HCT116 (cell line): ENCODE data around the gene KIAA0232. TPM values are rescaled to one million over a fixed set of nuclear protein-coding genes. Genes with fewer than 3 reads are reported as not detected.
A peak's percentile ranks its signal among the peaks of the same experiment; 100 is the strongest.

Experiments used
- ATAC-seq: fragments of 200-7000 bp; cut with Tn5 transposase; 2 replicates; pipeline ENCODE4 v1.9.1; 2020; ENCODE audit warnings: mild to moderate bottlenecking, moderate library complexity
- BruUV-seq: library from RNA; stranded (reverse); fragments of 400-500 nt; replicated peaks from 2 replicates; lab custom pipeline; 2021; lab: Mats Ljungman, UMichigan
- CTCF ChIA-PET: fragments of 300-600 bp; sonication (Branson Sonifier 250); formaldehyde crosslinking; loops from one replicate; lab custom pipeline; 2021; ENCODE audit warnings: antibody characterized with exemption; lab: Charles Lee
- POLR2A ChIA-PET: fragments of 300-600, 350-600 bp; sonication (Branson Sonifier 250); formaldehyde crosslinking; loops from one replicate; lab custom pipeline; 2021; ENCODE audit warnings: antibody characterized with exemption; lab: Charles Lee
- RAD21 ChIA-PET, 2 experiments: fragments of 300-600 bp; sonication (Branson Sonifier 250); formaldehyde crosslinking; loops; one replicate each; lab custom pipeline; 2023; ENCODE audit warnings: low total read pairs in 2 of 2; ENCODE audit not compliant: uncharacterized antibody in 2 of 2, unreplicated experiment in 2 of 2, low non-redundant PET in 1 of 2; lab: Charles Lee
- DNase-seq: peaks from one replicate; pipeline ENCODE4 v3.0.0-alpha.2; 2010; ENCODE audit warnings: low read depth, low spot score
- H2AFZ ChIP-seq: fragments of 200-600 bp; shearing (Covaris generic), sonication (generic); 2 replicates; pipeline ENCODE4 v1.6.1; 2017; ENCODE audit warnings: low read depth, mixed run types, mixed read lengths, antibody characterized with exemption, low read length; ENCODE audit not compliant: poor library complexity, severe bottlenecking
- H3K27ac ChIP-seq: 2 replicates; pipeline ENCODE4 v1.5.1; 2012; ENCODE audit warnings: low read depth, low read length
- H3K27me3 ChIP-seq: fragments of 200-600 bp; sonication (generic); 2 replicates; pipeline ENCODE4 v1.6.1; 2016; ENCODE audit warnings: mixed run types, low read length, mixed read lengths; ENCODE audit not compliant: insufficient read depth
- H3K36me3 ChIP-seq, 2 experiments: fragments of 200-500 bp in 1 of 2; fragments of 200-600 bp in 1 of 2; sonication (Bioruptor generic) in 1 of 2; sonication (generic) in 1 of 2; 2 replicates each; pipeline versions ENCODE4 v1.5.1 to v1.6.1; 2014 to 2016; ENCODE audit warnings: low read length in 2 of 2, inconsistent platforms in 1 of 2, mixed read lengths in 1 of 2, mixed run types in 1 of 2; ENCODE audit not compliant: insufficient read depth in 2 of 2, control insufficient read depth in 1 of 2
- H3K4me1 ChIP-seq, 2 experiments: fragments of 200-600 bp in 1 of 2; sonication (generic) in 1 of 2; 2 replicates each; pipeline versions ENCODE4 v1.5.1 to v1.6.1; 2012 to 2017; ENCODE audit warnings: low read length in 2 of 2, inconsistent platforms in 1 of 2, mild to moderate bottlenecking in 1 of 2, mixed read lengths in 1 of 2, mixed run types in 1 of 2, moderate library complexity in 1 of 2; ENCODE audit not compliant: insufficient read depth in 2 of 2, control insufficient read depth in 1 of 2
- H3K4me2 ChIP-seq: fragments of 200-600 bp; sonication (generic); 2 replicates; pipeline ENCODE4 v1.6.1; 2017; ENCODE audit warnings: mixed run types, low read length, mixed read lengths
- H3K4me3 ChIP-seq, 2 experiments: fragments of 200-600 bp in 1 of 2; sonication (generic) in 1 of 2; replicated peaks in 1 of 2; 2 replicates each; pipeline ENCODE4 v1.5.1; 2011 to 2016; ENCODE audit warnings: low read length in 2 of 2, control low read depth in 1 of 2, low read depth in 1 of 2, mild to moderate bottlenecking in 1 of 2, mixed read lengths in 1 of 2, mixed run types in 1 of 2
- H3K79me2 ChIP-seq: fragments of 200-600 bp; sonication (generic); 2 replicates; pipeline ENCODE4 v1.6.1; 2017; ENCODE audit warnings: mild to moderate bottlenecking, mixed run types, low read length, moderate library complexity, mixed read lengths; ENCODE audit not compliant: insufficient read depth
- H3K9ac ChIP-seq: fragments of 200-600 bp; sonication (generic); 2 replicates; pipeline ENCODE4 v1.6.1; 2016; ENCODE audit warnings: low read length, mixed read lengths
- H3K9me2 ChIP-seq: fragments of 200-600 bp; sonication (generic), shearing (Covaris generic); 2 replicates; pipeline ENCODE4 v1.6.1; 2017; ENCODE audit warnings: mixed run types, mild to moderate bottlenecking, moderate library complexity; ENCODE audit not compliant: insufficient read depth
- H3K9me3 ChIP-seq, 2 experiments: fragments of 200-500 bp in 1 of 2; fragments of 200-600 bp in 1 of 2; sonication (Bioruptor generic) in 1 of 2; sonication (generic) in 1 of 2; 2 replicates each; pipeline ENCODE4 v1.6.1; 2014 to 2017; ENCODE audit warnings: low read length in 2 of 2, mixed read lengths in 2 of 2, inconsistent platforms in 1 of 2, low read depth in 1 of 2, mild to moderate bottlenecking in 1 of 2, mixed run types in 1 of 2, moderate library complexity in 1 of 2; ENCODE audit not compliant: control insufficient read depth in 1 of 2, insufficient read depth in 1 of 2
- H4K20me1 ChIP-seq: fragments of 200-600 bp; sonication (generic), shearing (Covaris generic); 2 replicates; pipeline ENCODE4 v1.6.1; 2017; ENCODE audit warnings: mixed run types, mild to moderate bottlenecking, moderate library complexity; ENCODE audit not compliant: insufficient read depth
- ATF3 ChIP-seq: IDR thresholded peaks from 2 replicates; pipeline ENCODE4 v1.6.1; 2012
- CEBPB ChIP-seq: IDR thresholded peaks from 2 replicates; pipeline ENCODE4 v1.6.1; 2012; ENCODE audit warnings: low read depth
- EGR1 ChIP-seq: IDR thresholded peaks from 2 replicates; pipeline ENCODE4 v1.6.1; 2012; ENCODE audit warnings: low read depth
- EZH2phosphoT487 ChIP-seq: fragments of 200-600 bp; IDR thresholded peaks from 2 replicates; pipeline ENCODE4 v1.6.1; 2018; ENCODE audit warnings: antibody characterized with exemption, borderline replicate concordance
- FOSL1 ChIP-seq: IDR thresholded peaks from 2 replicates; pipeline ENCODE4 v1.6.1; 2012; ENCODE audit warnings: low read depth
- JUND ChIP-seq: IDR thresholded peaks from 2 replicates; pipeline ENCODE4 v1.6.1; 2012
- MAX ChIP-seq: IDR thresholded peaks from 2 replicates; pipeline ENCODE4 v1.6.1; 2012
- POLR2AphosphoS5 ChIP-seq: IDR thresholded peaks from 2 replicates; pipeline ENCODE4 v1.6.1; 2011; ENCODE audit warnings: mild to moderate bottlenecking, low read depth, low read length, moderate library complexity
- RAD21 ChIP-seq: IDR thresholded peaks from 2 replicates; pipeline ENCODE4 v1.6.1; 2012; ENCODE audit warnings: low read depth, mild to moderate bottlenecking
- REST ChIP-seq: IDR thresholded peaks from 2 replicates; pipeline ENCODE4 v1.6.1; 2012; ENCODE audit warnings: low read depth
- SIN3A ChIP-seq: IDR thresholded peaks from 2 replicates; pipeline ENCODE4 v1.6.1; 2012; ENCODE audit warnings: low read depth
- SRF ChIP-seq: IDR thresholded peaks from 2 replicates; pipeline ENCODE4 v1.6.1; 2012; ENCODE audit warnings: low read depth
- YY1 ChIP-seq: IDR thresholded peaks from 2 replicates; pipeline ENCODE4 v1.6.1; 2011; ENCODE audit warnings: low read length, low read depth, moderate library complexity, mild to moderate bottlenecking; ENCODE audit not compliant: insufficient replicate concordance; ENCODE audit errors: extremely low read depth
- ZBTB33 ChIP-seq: IDR thresholded peaks from 2 replicates; pipeline ENCODE4 v1.6.1; 2011; ENCODE audit warnings: mild to moderate bottlenecking, low read length, moderate library complexity; ENCODE audit not compliant: insufficient replicate concordance; ENCODE audit errors: extremely low read depth
- ZFX ChIP-seq: fragments of 450-650 bp; IDR thresholded peaks from 2 replicates; pipeline ENCODE4 v1.6.1; 2017
- ZNF274 ChIP-seq: fragments of 200-500 bp; sonication (Bioruptor generic); IDR thresholded peaks from 2 replicates; pipeline ENCODE4 v1.6.1; 2014; ENCODE audit warnings: mild to moderate bottlenecking, low read depth, low read length, inconsistent platforms
- intact Hi-C: fragments of 100-400 bp; cut with micrococcal nuclease; formaldehyde crosslinking; loops from 2 replicates; pipeline ENCODE4 v1.10.0; 2022
- total RNA-seq: library from RNA; stranded (reverse); gene quantifications from one replicate; pipeline ENCODE4 v1.2.1, GENCODE V29; 2021; ENCODE audit not compliant: unreplicated experiment

The KIAA0232 gene
- total RNA-seq, 1 experiment from 2014 or later: 18.1 TPM

GRCh38 chr4:6767386-6767747, 15.2 kb upstream of the KIAA0232 start:
- Histone ChIP-seq H4K20me1 (no peaks in the 10 kb centered on the region), H3K4me3 (no peak overlapping the region), H3K4me2 (peak overlapping the region; percentile 62), H3K79me2 (no peaks in the 10 kb centered on the region), H3K4me1 (peaks cover 14 to 29% of the 10 kb centered on the region in 2 experiments), H3K9me2 (no peaks in the 10 kb centered on the region), H3K9me3 (no peaks in the 10 kb centered on the region), H3K27me3 (no peaks in the 10 kb centered on the region), H3K9ac (no peak overlapping the region), H3K36me3 (no peaks in the 10 kb centered on the region)
- ChIA-PET POLR2A (no interaction called here), CTCF (no interaction called here), RAD21 (no interaction called here)
- no TSS peak for BruUV-seq
- peak; percentile 12; the same call in 1 of the 2 replicates for ATAC-seq
- intact Hi-C loops: no loop called here
- no peak for DNase-seq
- no peak for TF ChIP-seq SIN3A
- TF ChIP-seq SRF: no peak
- TF ChIP-seq ZFX: no peak
- TF ChIP-seq CEBPB: no peak
- TF ChIP-seq MAX: no peak
- TF ChIP-seq ATF3: no peak
- TF ChIP-seq YY1: no peak
- no peak for TF ChIP-seq ZBTB33
- no peak for TF ChIP-seq POLR2AphosphoS5
- no peak for TF ChIP-seq EGR1
- TF ChIP-seq RAD21: no peak
- TF ChIP-seq REST: no peak
- no peak for TF ChIP-seq JUND
- no peak for TF ChIP-seq ZNF274
- TF ChIP-seq FOSL1: no peak
- TF ChIP-seq EZH2phosphoT487: no peak
- TF ChIP-seq, all 23 proteins: peak for 0
- Histone ChIP-seq H3K27ac (no peak overlapping the region), H2AFZ (peak overlapping the region; percentile 18)
